Choroid plexus epithelial cell (primary cell): ENCODE data around the gene LACTB.

Experiments used
- DNase-seq: peaks from one replicate; pipeline ENCODE4 v3.0.0-alpha.2; 2010; ENCODE audit warnings: low read depth
- H3K4me3 ChIP-seq: 2 replicates; pipeline ENCODE4 v1.5.1; 2011; ENCODE audit warnings: low read depth, mild to moderate bottlenecking, control low read depth, low read length, moderate library complexity
- CTCF ChIP-seq: conservative IDR thresholded peaks from 2 replicates; pipeline ENCODE4 v1.5.1; 2011; ENCODE audit warnings: low read depth, mild to moderate bottlenecking, control low read depth, inconsistent platforms, low read length, moderate library complexity

The LACTB gene

GRCh38 chr15:63133786-63134185 lies 12.1 kb downstream of the LACTB start:
- no peak overlapping the region for H3K4me3 ChIP-seq
- TF ChIP-seq CTCF = no peak
- DNase-seq = peak; percentile 67

- no peak for TF ChIP-seq CTCF
- no peak for DNase-seq
- no peak overlapping the region for H3K4me3 ChIP-seq
These were observed 12.8 kb downstream of the LACTB start for GRCh38 chr15:63134245-63134985.

GRCh38 chr15:63135281-63135680 lies 13.6 kb downstream of the LACTB start:
- DNase-seq = peak; percentile 55
- TF ChIP-seq CTCF = no peak
- H3K4me3 ChIP-seq = no peak overlapping the region

GRCh38 chr15:63135804-63136203 lies 14.1 kb downstream of the LACTB start:
- peak; percentile 94 for DNase-seq
- no peak overlapping the region for H3K4me3 ChIP-seq
- TF ChIP-seq CTCF = no peak

GRCh38 chr15:63136742-63137141 lies 15.1 kb downstream of the LACTB start:
- peak; percentile 57 for DNase-seq
- TF ChIP-seq CTCF = no peak

GRCh38 chr15:63140936-63141335 lies 19.3 kb downstream of the LACTB start:
- no peak for DNase-seq
- H3K4me3 ChIP-seq = no peak overlapping the region
- no peak for TF ChIP-seq CTCF

More at GRCh38 chr15:63136742-63137141, 15.1 kb downstream of the LACTB start:
- no peak overlapping the region for H3K4me3 ChIP-seq

GRCh38 chr15:63145426-63145825 lies 23.8 kb downstream of the LACTB start:
- TF ChIP-seq CTCF = no peak
- DNase-seq = no peak
- no peak overlapping the region for H3K4me3 ChIP-seq
